ENCODE measurements around the gene JAZF1.

Gene JAZF1

DNA sequence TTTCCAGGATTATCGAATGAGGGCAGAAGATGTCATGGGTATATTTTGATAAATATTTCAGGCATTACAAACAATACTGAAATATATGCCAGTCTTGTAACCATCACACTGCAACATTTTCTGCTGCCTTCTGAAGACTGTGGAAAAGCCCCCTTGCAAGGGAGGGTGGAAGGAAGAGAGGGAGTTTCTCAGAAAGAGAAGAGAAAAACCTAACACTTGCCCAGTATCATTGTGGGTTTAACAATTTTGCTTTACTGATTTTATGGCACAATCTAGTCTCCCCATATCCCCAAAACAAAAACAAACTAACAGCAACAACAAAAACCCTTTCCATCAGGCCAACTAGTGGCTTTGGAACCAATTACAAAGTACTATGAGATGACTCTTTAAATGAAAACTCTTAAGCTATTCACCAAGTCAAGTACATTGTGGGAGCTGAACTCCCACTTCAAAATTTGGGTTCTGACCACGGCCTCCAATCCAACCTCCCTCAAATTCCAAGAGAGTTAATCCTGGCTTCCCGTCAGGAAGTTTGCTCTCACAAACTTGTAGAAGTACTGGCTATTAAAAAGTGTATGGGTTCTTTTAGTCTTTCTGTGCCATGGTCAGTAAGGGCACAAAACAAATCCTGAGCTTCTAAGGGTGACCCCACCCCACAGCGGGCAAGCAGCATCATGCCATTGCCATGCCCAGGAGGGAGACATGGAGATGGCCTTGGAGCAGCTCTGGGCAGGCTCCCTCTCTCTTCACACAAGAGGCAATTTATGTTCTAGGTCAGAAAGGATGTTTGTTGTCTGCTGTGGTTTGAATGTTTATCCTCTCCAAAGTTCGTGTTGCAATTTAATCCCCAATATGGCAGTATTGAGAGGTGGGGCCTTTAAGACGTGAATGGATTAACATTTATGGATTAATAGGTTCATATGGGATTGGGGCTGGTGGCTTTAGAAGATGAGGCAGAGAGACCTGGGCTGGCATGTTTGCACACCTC is 96.3 kb downstream of the JAZF1 start:
- in situ Hi-C loops (cut with HindIII; ENCODE audit: low pct_ligation_motif_present, low sequenced_read_pairs), result no loop called here

DNA sequence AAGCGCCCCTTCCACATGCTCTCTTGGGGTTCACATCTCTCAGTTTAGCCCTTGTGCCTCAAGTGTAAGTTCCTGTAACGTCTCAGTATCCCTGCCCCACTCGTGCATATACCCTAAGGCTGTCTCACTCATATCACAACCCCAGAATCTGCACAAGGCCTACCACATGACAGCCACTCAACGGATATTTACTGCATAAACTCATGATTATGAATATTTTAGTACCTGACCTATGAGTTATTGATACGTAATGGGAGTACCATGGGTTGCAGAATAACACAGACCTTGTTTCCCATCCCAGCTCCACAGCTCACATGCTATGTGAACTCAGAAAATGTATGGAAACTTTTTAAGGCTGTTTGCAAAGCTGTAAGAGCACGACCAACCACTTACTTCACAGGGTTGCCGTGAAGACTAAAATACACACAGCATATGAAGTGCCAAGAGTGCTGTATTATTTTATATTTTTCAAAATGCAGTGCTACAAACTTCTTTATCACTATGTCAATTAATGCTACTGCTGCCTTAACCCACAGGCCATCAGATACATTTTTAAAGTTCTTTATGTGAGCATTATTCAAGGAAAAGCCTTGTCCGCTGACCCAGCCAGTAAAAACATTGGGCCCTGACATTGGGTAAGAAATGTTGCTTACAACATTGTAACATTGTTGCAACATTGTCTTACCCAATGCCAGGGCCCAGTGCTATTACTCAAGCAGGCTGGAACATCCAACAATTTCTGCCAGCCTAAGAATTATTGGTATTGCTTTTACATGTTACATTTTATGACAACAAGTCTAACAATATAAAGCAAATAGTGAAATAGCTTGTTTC is 97.2 kb downstream of the JAZF1 start:
- Histone ChIP-seq H3K27ac (no peak overlapping the region), H3K36me3 (replicated peaks) (no peaks in the 10 kb centered on the region), H3K27me3 (replicated peaks) (no peaks in the 10 kb centered on the region), H3K4me3 (ENCODE audit: low read depth, low read length) (no peak overlapping the region)
- in situ Hi-C loops (cut with HindIII; ENCODE audit: low pct_ligation_motif_present, low sequenced_read_pairs), result no loop called here
- TF ChIP-seq, protein P1, sequence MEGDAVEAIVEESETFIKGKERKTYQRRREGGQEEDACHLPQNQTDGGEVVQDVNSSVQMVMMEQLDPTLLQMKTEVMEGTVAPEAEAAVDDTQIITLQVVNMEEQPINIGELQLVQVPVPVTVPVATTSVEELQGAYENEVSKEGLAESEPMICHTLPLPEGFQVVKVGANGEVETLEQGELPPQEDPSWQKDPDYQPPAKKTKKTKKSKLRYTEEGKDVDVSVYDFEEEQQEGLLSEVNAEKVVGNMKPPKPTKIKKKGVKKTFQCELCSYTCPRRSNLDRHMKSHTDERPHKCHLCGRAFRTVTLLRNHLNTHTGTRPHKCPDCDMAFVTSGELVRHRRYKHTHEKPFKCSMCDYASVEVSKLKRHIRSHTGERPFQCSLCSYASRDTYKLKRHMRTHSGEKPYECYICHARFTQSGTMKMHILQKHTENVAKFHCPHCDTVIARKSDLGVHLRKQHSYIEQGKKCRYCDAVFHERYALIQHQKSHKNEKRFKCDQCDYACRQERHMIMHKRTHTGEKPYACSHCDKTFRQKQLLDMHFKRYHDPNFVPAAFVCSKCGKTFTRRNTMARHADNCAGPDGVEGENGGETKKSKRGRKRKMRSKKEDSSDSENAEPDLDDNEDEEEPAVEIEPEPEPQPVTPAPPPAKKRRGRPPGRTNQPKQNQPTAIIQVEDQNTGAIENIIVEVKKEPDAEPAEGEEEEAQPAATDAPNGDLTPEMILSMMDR (IDR thresholded peaks at IDR 0.05; ENCODE audit: low read depth, low read length, missing control alignments), result no peak
- peak; percentile 40 for DNase-seq

More for the DNA sequence above, 96.3 kb downstream of the JAZF1 start:
- TF ChIP-seq, protein P1 (IDR thresholded peaks at IDR 0.05; ENCODE audit: low read depth, low read length, missing control alignments), result no peak
- no peak for DNase-seq
- Histone ChIP-seq H3K4me3 (ENCODE audit: low read depth, low read length) (no peak overlapping the region), H3K36me3 (replicated peaks) (no peaks in the 10 kb centered on the region), H3K27me3 (replicated peaks) (no peaks in the 10 kb centered on the region), H3K27ac (no peak overlapping the region)

DNA sequence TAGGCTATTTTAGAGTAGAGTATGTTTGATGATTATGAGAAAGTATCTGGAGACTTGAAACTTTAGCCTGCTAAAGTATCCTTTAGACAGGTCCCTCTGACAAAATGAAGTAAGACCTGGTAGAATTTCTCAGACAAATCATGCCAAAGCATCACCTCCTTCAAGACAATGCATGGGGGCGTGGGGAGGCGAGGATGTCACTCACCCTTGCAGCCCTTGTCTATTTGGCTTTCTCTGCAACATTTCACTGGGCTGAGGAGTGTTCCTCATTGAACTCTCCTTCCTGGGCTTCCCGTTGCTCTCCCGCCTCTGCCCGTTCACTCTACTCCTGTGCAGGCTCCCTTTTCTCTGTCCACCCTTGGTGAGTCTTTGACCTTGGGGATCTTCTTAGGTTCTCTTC is 98.5 kb downstream of the JAZF1 start:
- DNase-seq, result no peak
- Histone ChIP-seq H3K4me3 (ENCODE audit: low read depth, low read length) (no peak overlapping the region), H3K27ac (no peak overlapping the region), H3K27me3 (replicated peaks) (no peaks in the 10 kb centered on the region), H3K36me3 (replicated peaks) (no peaks in the 10 kb centered on the region)
- in situ Hi-C loops (cut with HindIII; ENCODE audit: low pct_ligation_motif_present, low sequenced_read_pairs), result no loop called here
- TF ChIP-seq, protein P1 (IDR thresholded peaks at IDR 0.05; ENCODE audit: low read depth, low read length, missing control alignments), result no peak

DNA sequence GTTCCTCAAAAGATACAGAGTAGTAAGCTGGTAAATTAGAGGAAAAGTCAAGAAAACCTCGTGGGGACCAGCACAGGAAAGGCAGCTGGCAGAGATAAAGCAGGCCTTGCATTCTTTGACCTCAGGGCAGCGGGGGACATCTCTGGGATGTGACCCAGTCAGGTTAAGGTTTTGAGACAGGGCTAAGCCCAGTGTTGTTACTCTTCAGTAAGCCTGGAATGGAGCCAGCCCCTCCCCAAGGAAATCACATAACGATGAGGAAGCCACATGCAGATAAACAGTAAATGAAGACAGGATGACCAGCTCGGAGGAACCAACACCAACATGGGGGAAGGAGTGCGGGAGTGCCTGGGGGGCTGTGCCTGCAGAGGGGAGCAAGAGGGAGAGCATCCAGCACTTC is 99.6 kb downstream of the JAZF1 start:
- no peaks in the 10 kb centered on the region for H3K27me3 ChIP-seq (replicated peaks)
- TF ChIP-seq, protein P1 (IDR thresholded peaks at IDR 0.05; ENCODE audit: low read depth, low read length, missing control alignments), result no peak
- no peak overlapping the region for H3K27ac ChIP-seq
- in situ Hi-C loops (cut with HindIII; ENCODE audit: low pct_ligation_motif_present, low sequenced_read_pairs), result no loop called here
- H3K4me3 ChIP-seq (ENCODE audit: low read depth, low read length), result no peak overlapping the region
- no peaks in the 10 kb centered on the region for H3K36me3 ChIP-seq (replicated peaks)
- peak; percentile 27 for DNase-seq

DNA sequence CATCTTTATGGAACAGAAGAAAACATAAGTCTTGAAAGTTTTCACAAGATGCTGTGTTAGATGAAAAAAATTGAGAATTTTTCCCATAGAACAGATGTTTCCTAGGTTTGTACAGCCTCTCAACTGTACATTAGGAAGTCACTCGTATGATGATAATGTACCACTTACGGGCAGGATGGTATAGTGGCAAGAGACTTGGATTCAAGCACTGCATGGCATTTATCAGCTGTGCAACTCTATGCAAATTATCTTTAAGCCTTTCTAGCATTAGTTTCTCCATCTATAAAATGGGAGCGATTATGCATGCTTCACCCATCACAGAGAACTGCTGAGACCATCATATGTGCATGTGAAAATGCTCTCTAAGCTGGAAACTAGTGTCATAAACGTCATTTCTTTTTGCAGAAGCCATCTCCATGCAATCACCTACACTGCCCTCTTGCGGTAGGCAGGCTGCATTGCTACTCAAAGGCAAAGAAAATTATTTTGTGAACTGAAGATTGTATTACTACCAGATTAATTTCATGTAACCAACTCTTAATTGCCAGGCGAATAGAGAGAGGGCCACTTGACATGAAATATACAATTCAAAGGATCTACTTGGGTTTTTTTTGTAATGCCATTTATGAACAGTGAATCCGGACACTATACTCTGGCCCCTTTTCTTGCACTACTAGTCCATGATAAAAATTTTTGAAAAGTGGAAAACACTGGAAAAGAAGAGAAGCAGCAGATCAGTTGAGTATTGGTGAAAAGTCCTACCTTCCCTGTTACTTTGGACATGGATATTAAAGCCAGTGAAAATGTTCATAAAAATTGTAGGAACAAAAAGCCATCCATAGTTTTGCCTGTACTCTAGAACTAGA is 102.3 kb downstream of the JAZF1 start:
- H3K36me3 ChIP-seq (replicated peaks), result no peaks in the 10 kb centered on the region
- no peak overlapping the region for H3K27ac ChIP-seq
- TF ChIP-seq, protein P1 (IDR thresholded peaks at IDR 0.05; ENCODE audit: low read depth, low read length, missing control alignments), result peak; percentile 98
- no peaks in the 10 kb centered on the region for H3K27me3 ChIP-seq (replicated peaks)
- in situ Hi-C loops (cut with HindIII; ENCODE audit: low pct_ligation_motif_present, low sequenced_read_pairs), result no loop called here
- no peak overlapping the region for H3K4me3 ChIP-seq (ENCODE audit: low read depth, low read length)
- peak; percentile 35 for DNase-seq

Measured in brain microvascular endothelial cell (primary cell).